H9 (cell line): ENCODE results near the gene HCFC1. TPM values are rescaled to one million over a fixed set of nuclear protein-coding genes. Genes with fewer than 3 reads are reported as not detected.

Experiments used
- DNase-seq: peaks from one replicate; pipeline ENCODE4 v3.0.0-alpha.2; 2017
- H2AFZ ChIP-seq: one replicate; pipeline ENCODE4 v1.6.1; 2013; ENCODE audit warnings: mild to moderate bottlenecking, low read length, control low read depth, moderate library complexity
- H2AK5ac ChIP-seq: 2 replicates; pipeline ENCODE4 v1.6.1; 2013; ENCODE audit warnings: low read length, control low read depth, mixed read lengths; ENCODE audit not compliant: insufficient read length
- H2BK120ac ChIP-seq: one replicate; pipeline ENCODE4 v1.6.1; 2013; ENCODE audit warnings: low read depth, mild to moderate bottlenecking, low read length, control low read depth, inconsistent platforms; ENCODE audit not compliant: poor library complexity, severe bottlenecking
- H2BK12ac ChIP-seq: 2 replicates; pipeline ENCODE4 v1.6.1; 2013; ENCODE audit warnings: low read length, control low read depth, mixed read lengths, low read depth; ENCODE audit not compliant: insufficient read length
- H2BK15ac ChIP-seq: 2 replicates; pipeline ENCODE4 v1.6.1; 2013; ENCODE audit warnings: low read depth, low read length, control low read depth
- H2BK20ac ChIP-seq: one replicate; pipeline ENCODE4 v1.6.1; 2013; ENCODE audit warnings: low read depth, mild to moderate bottlenecking, low read length, control low read depth, inconsistent platforms; ENCODE audit not compliant: poor library complexity, severe bottlenecking
- H2BK5ac ChIP-seq: 2 replicates; pipeline ENCODE4 v1.6.1; 2013; ENCODE audit warnings: low read length, control low read depth, mixed read lengths; ENCODE audit not compliant: insufficient read length
- H3K14ac ChIP-seq: 2 replicates; pipeline ENCODE4 v1.6.1; 2013; ENCODE audit warnings: low read length, control low read depth; ENCODE audit not compliant: insufficient read depth
- H3K18ac ChIP-seq: 2 replicates; pipeline ENCODE4 v1.6.1; 2013; ENCODE audit warnings: low read depth, mild to moderate bottlenecking, mixed read lengths, low read length, control low read depth; ENCODE audit not compliant: insufficient read length
- H3K23ac ChIP-seq: 2 replicates; pipeline ENCODE4 v1.6.1; 2013; ENCODE audit warnings: low read length, control low read depth, mixed read lengths, low read depth; ENCODE audit not compliant: insufficient read length
- H3K23me2 ChIP-seq: 2 replicates; pipeline ENCODE4 v1.6.1; 2013; ENCODE audit warnings: low read depth, mild to moderate bottlenecking, mixed read lengths, low read length, control low read depth; ENCODE audit not compliant: insufficient read length, poor library complexity, severe bottlenecking
- H3K27ac ChIP-seq: 2 replicates; pipeline ENCODE4 v1.5.1; 2013; ENCODE audit warnings: low read length, control low read depth, mixed read lengths, low read depth; ENCODE audit not compliant: insufficient read length
- H3K27me3 ChIP-seq: 2 replicates; pipeline ENCODE4 v1.6.1; 2013; ENCODE audit warnings: low read length, control low read depth, inconsistent platforms; ENCODE audit not compliant: insufficient read depth
- H3K4ac ChIP-seq: 2 replicates; pipeline ENCODE4 v1.6.1; 2013; ENCODE audit warnings: low read depth, mild to moderate bottlenecking, control low read depth, inconsistent platforms, low read length, moderate library complexity
- H3K4me1 ChIP-seq: 2 replicates; pipeline ENCODE4 v1.6.1; 2013; ENCODE audit warnings: low read length, control low read depth, inconsistent platforms; ENCODE audit not compliant: insufficient read depth
- H3K4me2 ChIP-seq: 2 replicates; pipeline ENCODE4 v1.6.1; 2013; ENCODE audit warnings: low read length, control low read depth, mixed read lengths; ENCODE audit not compliant: insufficient read length, insufficient read depth
- H3K56ac ChIP-seq: 2 replicates; pipeline ENCODE4 v1.6.1; 2013; ENCODE audit warnings: low read depth, mild to moderate bottlenecking, mixed read lengths, low read length, control low read depth; ENCODE audit not compliant: insufficient read length
- H3K79me1 ChIP-seq: 2 replicates; pipeline ENCODE4 v1.6.1; 2013; ENCODE audit warnings: low read depth, mild to moderate bottlenecking, moderate library complexity, low read length, control low read depth, inconsistent platforms; ENCODE audit not compliant: insufficient read depth, poor library complexity, severe bottlenecking
- H3K79me2 ChIP-seq: 2 replicates; pipeline ENCODE4 v1.6.1; 2013; ENCODE audit warnings: low read length, control low read depth, inconsistent platforms; ENCODE audit not compliant: insufficient read depth
- H3K9ac ChIP-seq: 2 replicates; pipeline ENCODE4 v1.6.1; 2013; ENCODE audit warnings: low read length, control low read depth, mixed read lengths; ENCODE audit not compliant: insufficient read length; ENCODE audit errors: extremely low read depth
- H3K9me3 ChIP-seq: one replicate; pipeline ENCODE4 v1.6.1; 2013; ENCODE audit warnings: low read depth, low read length, inconsistent platforms; ENCODE audit not compliant: control insufficient read depth
- H3T11ph ChIP-seq: one replicate; pipeline ENCODE4 v1.6.1; 2013; ENCODE audit warnings: mild to moderate bottlenecking, low read length, control low read depth, inconsistent platforms
- H4K20me1 ChIP-seq: one replicate; pipeline ENCODE4 v1.6.1; 2013; ENCODE audit not compliant: control insufficient read depth, insufficient read length, insufficient read depth
- H4K5ac ChIP-seq: 2 replicates; pipeline ENCODE4 v1.6.1; 2013; ENCODE audit warnings: low read depth, mild to moderate bottlenecking, mixed read lengths, low read length, control low read depth; ENCODE audit not compliant: insufficient read length
- H4K8ac ChIP-seq: replicated peaks from 2 replicates; pipeline ENCODE4 v1.6.1; 2013; ENCODE audit warnings: low read length, control low read depth, mixed read lengths, low read depth; ENCODE audit not compliant: insufficient read length
- H4K91ac ChIP-seq: 2 replicates; pipeline ENCODE4 v1.6.1; 2013; ENCODE audit warnings: low read depth, mild to moderate bottlenecking, moderate library complexity, mixed read lengths, low read length, control low read depth; ENCODE audit not compliant: insufficient read length
- H3K27ac Mint-ChIP-seq, 3 experiments: 2 replicates in 2 of 3; 3 replicates in 1 of 3; pipeline ENCODE4 v1.8.0; 2020 to 2021; ENCODE audit warnings: mixed read lengths in 3 of 3, mild to moderate bottlenecking in 1 of 3, moderate library complexity in 1 of 3
- H3K27me3 Mint-ChIP-seq: 2 replicates; pipeline ENCODE4 v1.8.0; 2021; ENCODE audit warnings: low read depth, mild to moderate bottlenecking, moderate library complexity, mixed read lengths
- H3K36me3 Mint-ChIP-seq, 3 experiments: 2 replicates in 2 of 3; 3 replicates in 1 of 3; pipeline ENCODE4 v1.8.0; 2020 to 2021; ENCODE audit warnings: low read depth in 3 of 3, mixed read lengths in 3 of 3; ENCODE audit not compliant: insufficient read depth in 1 of 3
- H3K4me1 Mint-ChIP-seq, 2 experiments: 2 replicates each; pipeline ENCODE4 v1.8.0; 2020; ENCODE audit warnings: mixed read lengths in 2 of 2
- H3K4me3 Mint-ChIP-seq, 2 experiments: 2 replicates in 1 of 2; 3 replicates in 1 of 2; pipeline ENCODE4 v1.8.0; 2020 to 2021; ENCODE audit warnings: mild to moderate bottlenecking in 2 of 2, mixed read lengths in 2 of 2, moderate library complexity in 1 of 2
- H3K9me3 Mint-ChIP-seq, 2 experiments: 2 replicates in 1 of 2; 3 replicates in 1 of 2; pipeline ENCODE4 v1.8.0; 2020; ENCODE audit warnings: mild to moderate bottlenecking in 2 of 2, mixed read lengths in 2 of 2, moderate library complexity in 1 of 2
- WGBS: extraction: QIAGEN DNeasy Blood & Tissue Kit; methylation state at CpG from one replicate; pipeline ENCODE4 v1.1.7; 2013; ENCODE audit warnings: missing lambda C conversion rate, low lambda C conversion rate, mixed read lengths; ENCODE audit not compliant: insufficient read length; ENCODE audit errors: extremely low coverage; 5-methylcytosine and 5-hydroxymethylcytosine counted together
- total RNA-seq: library from RNA; stranded (reverse); gene quantifications from 2 replicates; pipeline ENCODE4 v1.2.1, GENCODE V29; 2021
- TF ChIP-seq, protein P1 (sequence below): fragments of 200-600 bp; sonication (generic); conservative IDR thresholded peaks from 3 replicates; pipeline ENCODE4 v1.8.0; 2021; ENCODE audit warnings: antibody characterized with exemption, mild to moderate bottlenecking

Gene HCFC1
- total RNA-seq, 1 experiment from 2014 or later = 144 TPM

DNA sequence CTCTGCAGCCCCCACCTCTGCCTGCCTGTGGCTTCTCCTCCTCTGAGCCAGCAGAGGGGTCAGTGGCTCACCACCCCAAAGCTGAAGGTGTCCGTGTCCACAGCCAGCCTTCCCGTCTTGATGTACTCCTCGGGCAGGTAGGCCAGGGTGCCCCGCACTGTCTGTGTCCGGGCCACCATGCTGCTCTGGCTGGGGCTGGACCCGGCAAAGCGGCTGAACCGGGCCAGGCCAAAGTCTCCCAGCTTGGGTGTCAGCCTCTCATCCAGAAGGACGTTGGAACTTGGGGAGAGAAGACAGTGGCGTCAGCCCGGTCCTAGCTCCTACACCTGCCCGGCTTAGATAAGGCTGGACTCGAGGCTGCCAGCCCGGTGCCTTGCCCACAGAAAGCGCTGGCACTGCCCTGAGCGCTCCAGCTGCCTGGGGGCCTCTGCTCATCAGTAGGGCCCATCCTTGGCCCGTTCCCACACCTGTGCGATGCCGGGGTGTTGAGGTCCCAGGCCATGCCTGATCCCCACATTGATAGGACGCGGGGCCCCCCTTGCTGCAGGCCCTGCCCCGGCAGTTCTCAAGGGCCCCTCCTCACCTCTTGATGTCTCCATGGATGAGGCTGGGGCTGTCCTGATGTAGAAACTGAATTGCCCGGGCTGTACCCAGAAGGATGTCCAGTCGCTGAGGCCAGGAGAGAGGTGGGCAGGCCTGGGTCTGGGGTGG lies 44.9 kb upstream of the HCFC1 start:
- Histone ChIP-seq H2BK5ac (no peak overlapping the region), H2BK15ac (no peak overlapping the region), H2BK20ac (no peak overlapping the region), H3T11ph (no peak overlapping the region), H2AK5ac (no peak overlapping the region), H3K4ac (no peak overlapping the region), H4K91ac (no peak overlapping the region), H3K27ac (no peak overlapping the region), H4K5ac (no peak overlapping the region), H4K20me1 (peaks cover 5% of the 10 kb centered on the region), H2AFZ (no peak overlapping the region), H3K9me3 (no peaks in the 10 kb centered on the region), H3K79me2 (no peaks in the 10 kb centered on the region), H3K27me3 (no peaks in the 10 kb centered on the region), H3K4me1 (no peaks in the 10 kb centered on the region), H3K23me2 (peaks cover 9% of the 10 kb centered on the region), H3K18ac (no peak overlapping the region), H3K14ac (no peak overlapping the region), H3K23ac (no peak overlapping the region), H3K4me2 (no peak overlapping the region), H3K9ac (no peak overlapping the region), H3K56ac (no peak overlapping the region), H4K8ac (no peak overlapping the region), H2BK12ac (no peak overlapping the region), H2BK120ac (no peak overlapping the region), H3K79me1 (no peaks in the 10 kb centered on the region)
- no CpG with 5 or more reads among the region's 24 CpGs for WGBS
- Mint-ChIP-seq H3K36me3 (peaks cover 6 to 54% (median 11%) of the 10 kb centered on the region in 3 experiments), H3K9me3 (peaks cover 52 to 66% of the 10 kb centered on the region in 2 experiments), H3K27ac (0 out of 7 replicates have a peak overlapping the region, but pooled peaks of 1 of the 3 experiments have one; percentile 31), H3K4me1 (peaks cover 8 to 20% of the 10 kb centered on the region in 2 experiments), H3K27me3 (no peaks in the 10 kb centered on the region), H3K4me3 (no peak overlapping the region)
- TF ChIP-seq, protein P1, sequence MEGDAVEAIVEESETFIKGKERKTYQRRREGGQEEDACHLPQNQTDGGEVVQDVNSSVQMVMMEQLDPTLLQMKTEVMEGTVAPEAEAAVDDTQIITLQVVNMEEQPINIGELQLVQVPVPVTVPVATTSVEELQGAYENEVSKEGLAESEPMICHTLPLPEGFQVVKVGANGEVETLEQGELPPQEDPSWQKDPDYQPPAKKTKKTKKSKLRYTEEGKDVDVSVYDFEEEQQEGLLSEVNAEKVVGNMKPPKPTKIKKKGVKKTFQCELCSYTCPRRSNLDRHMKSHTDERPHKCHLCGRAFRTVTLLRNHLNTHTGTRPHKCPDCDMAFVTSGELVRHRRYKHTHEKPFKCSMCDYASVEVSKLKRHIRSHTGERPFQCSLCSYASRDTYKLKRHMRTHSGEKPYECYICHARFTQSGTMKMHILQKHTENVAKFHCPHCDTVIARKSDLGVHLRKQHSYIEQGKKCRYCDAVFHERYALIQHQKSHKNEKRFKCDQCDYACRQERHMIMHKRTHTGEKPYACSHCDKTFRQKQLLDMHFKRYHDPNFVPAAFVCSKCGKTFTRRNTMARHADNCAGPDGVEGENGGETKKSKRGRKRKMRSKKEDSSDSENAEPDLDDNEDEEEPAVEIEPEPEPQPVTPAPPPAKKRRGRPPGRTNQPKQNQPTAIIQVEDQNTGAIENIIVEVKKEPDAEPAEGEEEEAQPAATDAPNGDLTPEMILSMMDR = no peak
- no peak for DNase-seq
